ENCODE measurements around the gene TDP2.

DNA sequence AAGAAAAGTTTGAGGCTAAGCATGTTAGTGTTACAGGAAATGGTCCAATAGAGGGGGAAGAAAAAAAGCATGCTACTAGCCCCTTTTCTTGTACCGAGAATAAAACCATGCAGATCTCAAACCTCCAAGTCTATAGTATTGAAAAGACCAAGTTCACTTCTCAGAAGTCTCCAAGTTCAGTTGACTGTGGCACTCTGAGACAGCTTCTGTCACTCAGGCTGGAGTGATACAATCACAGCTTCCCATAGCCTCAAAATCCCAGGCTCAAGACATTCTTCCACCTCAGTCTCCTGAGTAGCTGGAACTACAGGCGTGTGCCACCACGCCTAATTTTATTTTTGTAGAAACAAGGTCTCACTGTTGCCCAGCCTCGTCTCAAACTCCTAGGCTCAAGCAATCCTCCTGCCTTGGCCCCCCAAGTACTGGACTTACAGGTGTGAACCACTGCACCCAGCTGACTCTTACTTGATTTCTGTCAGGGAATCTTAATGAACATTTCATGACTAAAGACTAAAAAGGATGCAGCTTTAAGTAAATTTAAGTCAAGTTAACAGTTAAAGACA lies 36.1 kb upstream of the TDP2 start:
- TF ChIP-seq, protein P1, sequence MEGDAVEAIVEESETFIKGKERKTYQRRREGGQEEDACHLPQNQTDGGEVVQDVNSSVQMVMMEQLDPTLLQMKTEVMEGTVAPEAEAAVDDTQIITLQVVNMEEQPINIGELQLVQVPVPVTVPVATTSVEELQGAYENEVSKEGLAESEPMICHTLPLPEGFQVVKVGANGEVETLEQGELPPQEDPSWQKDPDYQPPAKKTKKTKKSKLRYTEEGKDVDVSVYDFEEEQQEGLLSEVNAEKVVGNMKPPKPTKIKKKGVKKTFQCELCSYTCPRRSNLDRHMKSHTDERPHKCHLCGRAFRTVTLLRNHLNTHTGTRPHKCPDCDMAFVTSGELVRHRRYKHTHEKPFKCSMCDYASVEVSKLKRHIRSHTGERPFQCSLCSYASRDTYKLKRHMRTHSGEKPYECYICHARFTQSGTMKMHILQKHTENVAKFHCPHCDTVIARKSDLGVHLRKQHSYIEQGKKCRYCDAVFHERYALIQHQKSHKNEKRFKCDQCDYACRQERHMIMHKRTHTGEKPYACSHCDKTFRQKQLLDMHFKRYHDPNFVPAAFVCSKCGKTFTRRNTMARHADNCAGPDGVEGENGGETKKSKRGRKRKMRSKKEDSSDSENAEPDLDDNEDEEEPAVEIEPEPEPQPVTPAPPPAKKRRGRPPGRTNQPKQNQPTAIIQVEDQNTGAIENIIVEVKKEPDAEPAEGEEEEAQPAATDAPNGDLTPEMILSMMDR (IDR thresholded peaks at IDR 0.05) = no peak
- TF ChIP-seq EZH2 (IDR thresholded peaks at IDR 0.05; ENCODE audit: borderline replicate concordance, insufficient read depth, low read depth, low read length, poor library complexity, severe bottlenecking) = no peak

All from B cell (primary cell).